Kidney epithelial cell (primary cell): ENCODE measurements around the gene TMEM232. TPM values are rescaled to one million over a fixed set of nuclear protein-coding genes. Genes with fewer than 3 reads are reported as not detected.
"Not testable (repeated sequence)": the region's sequence is repeated elsewhere in the genome, so short reads cannot be mapped to it uniquely, and the experiment has no call there.

Experiments used
- DNase-seq: peaks from one replicate; pipeline ENCODE4 v3.0.0-alpha.2; 2010; ENCODE audit warnings: low read depth
- H3K27me3 ChIP-seq: 2 replicates; pipeline ENCODE4 v1.6.0; 2011; ENCODE audit warnings: low read length; ENCODE audit not compliant: control insufficient read depth, insufficient read depth
- H3K36me3 ChIP-seq: 2 replicates; pipeline ENCODE4 v1.5.1; 2011; ENCODE audit warnings: low read length; ENCODE audit not compliant: control insufficient read depth, insufficient read depth
- H3K4me3 ChIP-seq: 2 replicates; pipeline ENCODE4 v1.5.1; 2011; ENCODE audit warnings: low read depth, mild to moderate bottlenecking, control low read depth, low read length
- total RNA-seq: library from RNA; depleted of rRNA; stranded (reverse); fragments of >200 nt; gene quantifications from 2 replicates; pipeline ENCODE4 v1.2.3, GENCODE V29; 2015
- TF ChIP-seq, protein P1 (sequence below): IDR thresholded peaks from 2 replicates; pipeline ENCODE4 v1.5.1; 2011; ENCODE audit warnings: mild to moderate bottlenecking, moderate library complexity, low read length, control low read depth, inconsistent platforms; ENCODE audit not compliant: insufficient read depth, poor library complexity, severe bottlenecking

TMEM232 gene
- total RNA-seq, 1 donor from 2014 or later: 10.9 TPM

DNA sequence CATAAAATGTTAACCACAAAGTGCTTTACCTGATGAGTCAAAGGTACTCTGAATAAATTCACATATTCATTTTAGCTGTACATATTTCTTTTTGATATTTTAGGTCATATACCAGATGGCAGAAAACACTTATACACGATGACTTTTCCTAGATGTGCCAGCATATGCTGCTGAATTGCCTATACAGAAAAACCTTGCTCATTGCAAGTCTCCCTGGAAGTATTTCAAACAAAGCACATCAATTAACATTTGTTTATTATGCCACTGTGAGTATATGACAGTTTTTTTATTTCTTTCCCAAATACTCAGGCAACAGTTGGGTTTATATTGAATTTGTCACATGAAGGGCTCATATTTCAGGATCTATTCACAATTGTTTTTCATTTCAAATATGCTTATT, 180.8 kb downstream of the TMEM232 start:
- DNase-seq: no peak
- Histone ChIP-seq H3K36me3 (no peaks in the 10 kb centered on the region), H3K4me3 (no peak overlapping the region), H3K27me3 (no peaks in the 10 kb centered on the region)
- TF ChIP-seq, protein P1, sequence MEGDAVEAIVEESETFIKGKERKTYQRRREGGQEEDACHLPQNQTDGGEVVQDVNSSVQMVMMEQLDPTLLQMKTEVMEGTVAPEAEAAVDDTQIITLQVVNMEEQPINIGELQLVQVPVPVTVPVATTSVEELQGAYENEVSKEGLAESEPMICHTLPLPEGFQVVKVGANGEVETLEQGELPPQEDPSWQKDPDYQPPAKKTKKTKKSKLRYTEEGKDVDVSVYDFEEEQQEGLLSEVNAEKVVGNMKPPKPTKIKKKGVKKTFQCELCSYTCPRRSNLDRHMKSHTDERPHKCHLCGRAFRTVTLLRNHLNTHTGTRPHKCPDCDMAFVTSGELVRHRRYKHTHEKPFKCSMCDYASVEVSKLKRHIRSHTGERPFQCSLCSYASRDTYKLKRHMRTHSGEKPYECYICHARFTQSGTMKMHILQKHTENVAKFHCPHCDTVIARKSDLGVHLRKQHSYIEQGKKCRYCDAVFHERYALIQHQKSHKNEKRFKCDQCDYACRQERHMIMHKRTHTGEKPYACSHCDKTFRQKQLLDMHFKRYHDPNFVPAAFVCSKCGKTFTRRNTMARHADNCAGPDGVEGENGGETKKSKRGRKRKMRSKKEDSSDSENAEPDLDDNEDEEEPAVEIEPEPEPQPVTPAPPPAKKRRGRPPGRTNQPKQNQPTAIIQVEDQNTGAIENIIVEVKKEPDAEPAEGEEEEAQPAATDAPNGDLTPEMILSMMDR: no peak

DNA sequence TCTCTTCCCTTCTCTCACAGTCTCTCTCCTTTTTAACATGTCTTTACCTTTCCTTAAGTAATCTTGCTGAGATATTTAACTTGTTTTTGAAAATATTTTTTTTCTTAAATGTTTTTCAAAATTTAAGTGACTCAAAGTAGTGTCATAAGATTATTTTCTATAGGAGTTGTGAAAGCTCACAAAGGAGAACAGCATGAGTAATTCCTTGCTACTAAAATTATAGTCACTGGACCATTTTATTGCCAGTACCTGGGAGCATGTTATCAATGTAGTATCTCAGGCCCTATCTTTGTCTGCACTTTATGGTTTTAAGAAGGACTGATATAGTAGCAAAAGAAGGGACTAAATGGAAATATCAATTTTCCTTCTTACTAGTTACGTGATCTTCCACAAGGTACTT, 181.9 kb downstream of the TMEM232 start:
- Histone ChIP-seq H3K27me3 (no peaks in the 10 kb centered on the region), H3K36me3 (no peaks in the 10 kb centered on the region), H3K4me3 (no peak overlapping the region)
- DNase-seq: no peak
- TF ChIP-seq, protein P1: no peak

GRCh38 chr5:110542949-110543348, 183.5 kb downstream of the TMEM232 start:
- H3K36me3 ChIP-seq: no peaks in the 10 kb centered on the region
- TF ChIP-seq, protein P1: no peak
- no peaks in the 10 kb centered on the region for H3K27me3 ChIP-seq
- H3K4me3 ChIP-seq: no peak overlapping the region
- no peak for DNase-seq

GRCh38 chr5:110536120-110537115, 190.1 kb downstream of the TMEM232 start:
- H3K27me3 ChIP-seq: no peaks in the 10 kb centered on the region
- TF ChIP-seq, protein P1: no peak
- H3K36me3 ChIP-seq: no peaks in the 10 kb centered on the region
- no peak overlapping the region for H3K4me3 ChIP-seq
- no peak for DNase-seq

GRCh38 chr5:110535146-110535545, 191.3 kb downstream of the TMEM232 start:
- H3K27me3 ChIP-seq, H3K36me3 ChIP-seq, DNase-seq, H3K4me3 ChIP-seq: not testable (repeated sequence)

GRCh38 chr5:110525762-110526161, 200.7 kb downstream of the TMEM232 start:
- TF ChIP-seq, protein P1: no peak
- Histone ChIP-seq H3K27me3 (no peaks in the 10 kb centered on the region), H3K36me3 (no peaks in the 10 kb centered on the region), H3K4me3 (no peak overlapping the region)
- no peak for DNase-seq
